KBM-7 (cell line): ENCODE data around the gene STK16.

ENCODE experiments used
- DNase-seq: peaks from one replicate; pipeline ENCODE4 v3.0.0-alpha.2; 2015
- in situ Hi-C: fragments of 300-500 bp; cut with MboI; formaldehyde crosslinking; loops from 2 replicates; pipeline ENCODE4 v1.14.3; 2020; ENCODE audit warnings: low sequenced_read_pairs, low pct_unique_long_range_greater_than_20kb, mixed read lengths

Gene STK16

GRCh38 chr2:219213026-219213415 is 32.3 kb upstream of the STK16 start:
- in situ Hi-C loops, result no loop called here
- DNase-seq, result no peak

DNA sequence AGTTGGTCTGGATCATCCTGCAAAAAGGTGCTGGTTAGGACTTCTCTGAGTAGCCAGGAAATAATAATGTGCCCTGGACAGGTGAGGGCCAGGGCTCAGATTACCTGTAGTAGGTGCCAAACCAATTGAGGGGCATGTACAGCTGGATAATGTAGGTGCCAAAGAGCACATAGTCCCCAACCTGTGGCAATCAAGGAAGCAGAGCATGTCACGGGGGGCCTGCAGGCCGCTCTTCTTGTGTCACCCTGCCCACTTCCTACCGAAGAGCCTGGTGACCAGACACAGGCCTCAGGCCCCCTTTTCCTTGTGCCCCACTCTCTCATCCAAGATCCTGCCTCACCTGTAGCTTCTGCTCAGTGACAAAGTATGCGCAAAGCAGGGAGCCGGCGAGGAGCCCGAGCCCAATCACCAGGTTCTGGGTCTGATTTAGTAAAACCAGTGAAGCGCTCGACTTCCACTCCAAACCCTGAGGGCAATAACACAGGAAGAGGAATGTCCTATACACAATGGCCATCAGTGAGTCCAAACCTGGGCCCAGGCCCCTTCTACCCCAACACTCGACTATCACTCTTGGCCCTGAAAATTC is 31.7 kb upstream of the STK16 start:
- in situ Hi-C loops, result no loop called here
- DNase-seq, result no peak

DNA sequence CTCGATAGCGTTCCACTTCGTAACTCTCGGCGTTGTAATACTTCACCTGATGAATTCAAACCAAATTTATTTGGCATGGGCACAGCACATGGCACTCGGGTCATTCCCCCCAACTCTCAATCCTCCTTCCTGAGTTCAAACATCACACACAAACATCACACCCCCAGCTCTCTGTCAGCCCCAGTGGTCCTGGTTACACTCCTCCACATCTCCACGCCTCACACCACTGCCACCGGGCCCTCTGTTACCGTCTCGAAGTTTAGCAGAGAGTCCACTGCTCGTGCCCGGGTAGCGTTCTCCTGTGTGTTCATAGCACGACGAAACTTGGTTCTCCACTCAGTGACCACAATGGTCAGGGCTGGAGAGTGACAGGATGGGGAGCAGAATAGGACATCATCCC is 31.1 kb upstream of the STK16 start:
- in situ Hi-C loops, result no loop called here

GRCh38 chr2:219214786-219215185 is 30.5 kb upstream of the STK16 start:
- in situ Hi-C loops, result no loop called here
- DNase-seq, result no peak

More for the DNA sequence above, 31.1 kb upstream of the STK16 start:
- DNase-seq, result no peak

- no peak for DNase-seq
- in situ Hi-C loops, result no loop called here
Measured at GRCh38 chr2:219215871-219216534, 29.3 kb upstream of the STK16 start.

GRCh38 chr2:219216535-219216915 is 28.8 kb upstream of the STK16 start:
- no peak for DNase-seq
- in situ Hi-C loops, result no loop called here

DNA sequence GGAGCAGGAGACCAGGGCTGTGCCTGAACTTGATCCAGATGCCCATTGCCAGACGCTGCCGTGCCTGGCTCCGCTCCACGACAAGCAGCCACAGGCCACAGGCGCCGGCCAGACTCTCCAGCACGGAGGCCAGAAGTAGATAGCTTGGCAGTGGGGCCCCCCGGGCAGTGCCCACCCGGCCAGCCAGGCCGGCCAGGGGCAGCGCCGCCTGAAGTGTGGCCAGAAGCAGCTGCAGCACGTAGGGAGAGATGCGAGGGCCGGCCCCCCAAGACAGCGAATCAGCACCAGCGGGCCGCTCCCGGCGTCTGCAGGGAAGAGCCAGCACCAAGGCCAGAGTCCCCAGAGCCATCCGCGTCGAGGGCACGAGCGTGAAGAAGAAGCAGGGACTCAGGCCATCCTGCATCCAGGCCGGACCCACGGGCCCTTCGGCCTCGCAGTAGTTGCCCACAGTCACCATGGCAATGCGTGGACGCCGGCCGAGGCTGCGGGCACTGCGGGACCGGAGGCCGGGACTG is 27.0 kb upstream of the STK16 start:
- in situ Hi-C loops, result no loop called here

DNA sequence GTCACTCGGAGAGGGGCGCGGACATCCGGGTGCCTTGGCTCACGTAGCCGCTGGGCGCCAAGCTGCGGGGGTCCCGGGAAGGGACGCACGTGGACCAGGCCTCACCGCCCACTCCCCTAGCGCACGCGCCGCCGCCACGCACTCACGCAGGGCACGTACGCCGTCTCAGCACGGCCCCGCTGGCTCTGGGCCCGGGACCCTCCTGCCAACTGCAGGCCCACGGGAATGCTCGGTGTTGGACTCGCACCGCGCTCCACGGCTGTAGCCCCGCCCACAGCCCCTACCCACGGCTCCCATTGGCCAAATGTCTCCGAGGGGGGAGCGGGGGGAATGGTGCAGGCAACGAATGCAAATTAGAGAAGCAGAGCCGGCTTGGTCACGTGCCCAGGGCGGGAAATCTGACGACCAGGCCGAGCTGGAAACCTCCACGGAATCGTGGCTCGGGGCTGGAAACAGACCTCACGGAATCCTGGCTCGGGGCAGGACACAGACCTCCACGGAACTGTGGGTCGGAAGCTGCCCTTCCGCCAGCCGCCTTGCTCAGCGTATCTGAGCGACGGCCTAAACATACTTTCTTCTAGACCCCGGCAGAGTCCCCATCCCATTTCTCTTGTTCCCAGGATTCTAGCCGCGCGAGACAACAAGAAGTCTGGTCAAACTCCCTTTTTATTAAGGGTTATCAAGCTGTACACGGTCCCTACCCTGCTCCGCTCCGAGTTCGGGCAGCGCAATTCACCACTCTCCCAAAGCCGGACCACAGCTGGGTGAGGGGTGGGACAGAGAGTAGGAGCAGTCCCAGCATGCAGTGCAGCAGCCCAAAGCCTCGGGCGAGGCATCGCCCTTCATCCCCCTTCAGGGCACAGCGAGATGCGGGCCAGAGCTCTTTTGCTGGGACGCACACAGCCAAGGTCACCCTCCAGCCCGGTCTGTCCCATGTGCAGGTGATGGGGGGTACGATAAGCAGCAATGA is 26.3 kb upstream of the STK16 start, which contains the start of gene ABCB6:
ABCB6 (minus strand) TSS at position 227 of the 970 bp plus-strand sequence. CDS start 285 bp downstream, outside the sequence.
- in situ Hi-C loops, result no loop called here
- no peak for DNase-seq

More for the DNA sequence above, 27.0 kb upstream of the STK16 start:
- no peak for DNase-seq

- DNase-seq, result no peak
- in situ Hi-C loops, result no loop called here
Measured at GRCh38 chr2:219219784-219220532, 25.3 kb upstream of the STK16 start.

GRCh38 chr2:219220652-219221402 is 24.5 kb upstream of the STK16 start:
- DNase-seq, result no peak
- in situ Hi-C loops, result no loop called here

GRCh38 chr2:219221957-219222518 is 23.2 kb upstream of the STK16 start:
- no peak for DNase-seq
- in situ Hi-C loops, result no loop called here

- in situ Hi-C loops, result no loop called here
- no peak for DNase-seq
Measured at GRCh38 chr2:219223831-219224610, 21.3 kb upstream of the STK16 start.

- DNase-seq, result peak; percentile 61
- in situ Hi-C loops, result no loop called here
Measured at GRCh38 chr2:219225350-219225749, 19.9 kb upstream of the STK16 start.

DNA sequence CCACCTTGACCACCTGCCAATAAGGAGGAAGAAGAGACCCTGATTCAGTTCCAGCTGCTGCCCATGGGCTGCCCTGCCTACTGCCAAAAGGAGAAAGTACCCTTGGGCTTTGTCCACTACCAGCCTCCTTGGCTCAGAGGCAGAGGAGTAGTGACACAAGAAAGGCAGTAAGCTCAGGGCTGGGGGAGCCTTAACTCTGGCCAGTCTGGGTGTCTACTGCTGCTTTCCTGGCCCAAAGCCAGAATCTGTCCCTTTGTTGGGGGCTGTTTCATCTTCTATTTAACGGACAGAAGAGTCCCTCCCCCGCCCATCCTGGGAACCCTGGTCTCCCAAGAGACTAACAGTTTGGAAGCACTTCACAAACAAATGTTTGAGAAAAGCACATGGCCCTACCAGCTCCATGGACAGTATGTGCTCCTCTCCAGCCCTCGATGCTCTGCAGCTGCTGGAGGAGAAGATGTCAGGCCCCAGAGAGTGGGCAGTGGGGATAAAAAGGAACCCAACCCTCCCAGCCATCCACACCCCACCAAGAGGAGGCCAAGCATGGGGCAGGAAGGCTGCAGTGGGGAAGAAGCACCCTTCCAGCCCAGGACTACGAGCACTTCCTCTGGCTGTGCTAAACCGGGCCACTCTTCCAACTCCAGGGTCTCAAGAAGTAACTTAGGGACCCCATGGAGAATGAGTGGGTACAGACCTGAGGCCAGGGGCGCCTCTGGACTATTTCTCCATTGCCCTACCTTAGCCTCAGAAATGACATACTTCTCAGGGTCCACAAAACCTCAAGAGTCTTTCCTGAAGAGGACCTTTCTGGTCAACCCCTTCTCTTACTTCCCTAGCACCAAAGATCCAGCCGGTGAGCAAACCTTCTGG is 17.0 kb upstream of the STK16 start:
- peak; percentile 31 for DNase-seq

DNA sequence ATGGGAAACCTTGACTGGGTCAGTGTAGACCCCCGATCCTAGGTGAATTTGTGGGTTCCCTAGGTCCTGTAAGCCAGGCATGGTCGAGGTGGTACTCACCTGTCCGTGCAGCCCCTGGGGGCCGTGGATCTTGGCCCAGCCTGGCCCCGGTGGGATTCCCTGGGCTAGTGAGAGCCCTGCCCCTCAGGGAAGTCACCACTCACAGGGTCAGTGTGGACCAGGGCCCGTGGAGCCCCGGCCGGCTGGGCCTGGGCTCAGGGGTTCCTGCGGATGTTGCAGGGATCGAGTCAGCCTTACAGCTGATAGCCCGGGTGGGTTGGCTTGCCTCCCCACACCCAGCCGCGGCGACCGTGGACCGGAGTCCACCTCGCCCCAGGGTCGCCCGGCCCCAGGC is 16.4 kb upstream of the STK16 start:
- no peak for DNase-seq
- in situ Hi-C loops, result no loop called here

More for the DNA sequence above, 17.0 kb upstream of the STK16 start:
- in situ Hi-C loops, result no loop called here

GRCh38 chr2:219229305-219230058 is 15.8 kb upstream of the STK16 start, which contains the start of the genes ANKZF1 and ATG9A:
Gene ANKZF1, plus strand, starts transcription at chr2:219229806. Its CDS starts 452 bp downstream, at chr2:219230258.
Gene ATG9A, minus strand, starts transcription at chr2:219229636. Its CDS starts 1,612 bp downstream, at chr2:219228024.
- peak; percentile 99 for DNase-seq
- in situ Hi-C loops, result no loop called here
